AG20443 (cell line): ENCODE results near the gene VTI1A.
A peak's percentile ranks its signal among the peaks of the same experiment; 100 is the strongest.

ENCODE experiments used
- DNase-seq: peaks from one replicate; pipeline ENCODE4 v3.0.0; 2012; ENCODE audit warnings: low spot score, mixed read lengths

Gene VTI1A

DNA sequence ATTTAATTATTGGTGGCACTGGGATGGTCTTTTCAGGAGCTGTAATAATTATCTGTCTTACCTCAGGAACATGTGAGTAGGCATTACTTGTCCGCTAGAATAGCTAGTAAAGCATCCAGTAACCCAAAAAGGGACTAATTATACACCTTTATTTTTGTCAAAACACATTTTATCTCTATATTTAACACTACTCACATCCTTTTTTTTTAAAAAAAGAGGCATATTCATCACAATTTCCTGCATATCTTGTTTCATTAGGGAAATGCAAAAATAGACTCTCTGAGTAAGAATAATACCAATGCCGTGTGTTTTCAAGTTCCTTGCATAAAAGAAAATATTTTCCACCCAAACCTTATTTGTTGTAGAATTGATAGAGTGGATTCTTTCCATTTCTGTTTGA, 99.5 kb downstream of the VTI1A start:
- DNase-seq: no peak

DNA sequence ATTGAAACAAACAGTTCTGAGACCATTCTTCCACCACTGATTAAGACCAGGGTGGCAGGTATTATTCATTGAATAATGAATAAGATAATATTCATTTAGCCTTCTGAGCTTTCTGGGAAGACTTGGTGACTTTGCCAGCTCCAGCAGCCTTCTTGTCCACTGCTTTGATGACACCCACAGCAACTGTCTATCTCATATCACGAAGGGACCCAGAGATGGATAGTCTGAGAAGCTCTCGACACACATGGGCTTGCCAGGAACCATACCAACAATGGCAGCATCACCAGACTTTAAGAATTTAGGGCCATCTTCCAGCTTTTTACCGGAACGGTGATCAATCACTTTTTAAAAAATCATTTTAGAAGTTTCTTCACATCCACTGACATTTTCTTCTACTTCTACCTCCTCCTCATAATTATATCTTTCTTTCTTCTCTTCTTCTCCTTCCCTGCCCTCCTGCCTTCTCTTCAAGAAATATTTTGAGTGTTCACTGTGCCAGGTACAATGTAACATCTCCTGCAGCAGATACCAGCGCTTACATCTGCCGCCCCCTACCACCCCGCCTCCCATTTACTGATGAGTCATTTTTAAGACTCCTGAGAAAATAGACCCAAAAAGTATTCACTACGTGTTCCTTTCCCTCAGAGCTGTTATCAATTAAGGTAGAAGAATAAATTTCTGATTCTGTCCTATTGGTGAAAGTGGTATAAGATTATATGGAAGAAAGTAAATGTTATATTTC, 101.7 kb downstream of the VTI1A start:
- DNase-seq: no peak

DNA sequence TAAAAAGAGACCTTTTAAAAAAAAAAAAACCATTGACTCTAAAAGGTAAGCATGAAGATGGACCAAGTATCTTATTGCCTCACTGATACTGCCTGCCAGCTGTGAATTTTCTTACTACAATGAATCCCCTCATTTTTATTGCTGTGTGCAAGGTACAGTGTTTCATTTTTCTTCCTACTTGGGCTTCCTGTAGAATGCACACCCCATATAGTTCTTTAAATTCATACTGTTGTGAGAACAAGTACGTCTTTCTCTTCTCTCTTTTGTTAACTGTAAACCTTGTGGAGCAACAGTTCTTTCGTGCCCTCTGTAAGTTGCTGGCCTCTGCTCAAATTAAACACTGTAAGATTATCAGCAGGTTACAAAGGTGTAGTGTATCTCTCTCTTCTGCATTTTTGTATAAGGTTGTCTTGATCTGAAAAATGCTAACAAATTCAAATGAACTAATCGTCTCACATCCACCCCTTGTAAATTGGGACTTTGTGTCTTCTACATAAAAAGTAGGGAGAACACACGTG, 105.6 kb downstream of the VTI1A start:
- no peak for DNase-seq

DNA sequence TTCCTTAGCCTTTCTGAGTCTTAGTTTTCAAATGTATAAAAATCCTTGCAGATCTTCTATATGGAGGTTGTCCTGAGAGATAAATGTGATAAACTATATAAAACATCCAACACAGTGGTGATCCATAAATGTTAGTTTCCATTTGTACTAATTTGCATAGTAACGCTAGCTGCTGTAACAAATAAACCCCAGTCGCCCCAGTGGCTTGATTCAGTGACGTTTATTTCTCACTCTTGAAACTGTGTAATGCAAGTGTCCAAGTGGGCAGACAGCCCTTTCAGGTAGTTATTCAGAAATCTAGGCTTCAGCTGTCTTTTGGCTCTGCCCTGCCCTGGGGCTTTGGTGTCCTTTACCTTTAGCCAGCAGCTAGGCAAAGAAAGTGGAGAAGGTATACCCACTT, 106.3 kb downstream of the VTI1A start:
- DNase-seq: no peak

DNA sequence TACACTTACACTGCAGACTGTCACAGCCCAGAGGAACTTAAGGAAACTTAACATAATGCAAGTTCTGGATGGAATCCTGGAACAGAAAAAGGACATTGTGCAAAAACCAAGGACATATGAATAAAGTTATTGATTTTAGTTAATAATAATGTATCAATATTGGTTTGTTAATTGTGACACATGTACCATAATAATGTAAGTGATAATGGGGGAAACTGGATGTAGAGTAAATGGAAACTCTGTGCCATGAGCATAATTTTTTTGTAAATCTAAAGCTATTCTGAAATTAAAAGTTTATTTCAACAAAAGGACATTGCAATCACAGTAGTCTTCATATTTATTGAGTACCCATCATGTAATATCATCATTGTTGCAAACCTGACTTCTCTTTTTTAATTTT, 107.2 kb downstream of the VTI1A start:
- no peak for DNase-seq

DNA sequence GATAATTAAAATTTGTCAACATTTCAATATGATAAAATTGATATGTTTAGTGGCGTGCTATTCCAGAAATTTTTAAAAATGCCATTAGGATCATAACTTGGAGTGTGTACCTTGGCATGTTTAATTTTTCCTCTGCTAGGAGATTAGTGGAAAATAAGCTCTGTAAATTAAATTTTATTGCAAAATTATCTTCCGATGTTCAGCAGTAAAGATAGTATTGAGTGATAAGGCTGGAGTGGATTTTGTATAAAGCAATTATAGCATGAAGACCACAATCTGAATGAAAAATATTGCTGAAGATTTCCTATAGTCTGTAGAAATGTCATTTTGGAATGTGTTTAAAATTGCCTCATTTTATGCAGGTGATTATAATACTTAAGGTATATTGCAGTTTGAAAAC, 110.2 kb downstream of the VTI1A start:
- DNase-seq: no peak

DNA sequence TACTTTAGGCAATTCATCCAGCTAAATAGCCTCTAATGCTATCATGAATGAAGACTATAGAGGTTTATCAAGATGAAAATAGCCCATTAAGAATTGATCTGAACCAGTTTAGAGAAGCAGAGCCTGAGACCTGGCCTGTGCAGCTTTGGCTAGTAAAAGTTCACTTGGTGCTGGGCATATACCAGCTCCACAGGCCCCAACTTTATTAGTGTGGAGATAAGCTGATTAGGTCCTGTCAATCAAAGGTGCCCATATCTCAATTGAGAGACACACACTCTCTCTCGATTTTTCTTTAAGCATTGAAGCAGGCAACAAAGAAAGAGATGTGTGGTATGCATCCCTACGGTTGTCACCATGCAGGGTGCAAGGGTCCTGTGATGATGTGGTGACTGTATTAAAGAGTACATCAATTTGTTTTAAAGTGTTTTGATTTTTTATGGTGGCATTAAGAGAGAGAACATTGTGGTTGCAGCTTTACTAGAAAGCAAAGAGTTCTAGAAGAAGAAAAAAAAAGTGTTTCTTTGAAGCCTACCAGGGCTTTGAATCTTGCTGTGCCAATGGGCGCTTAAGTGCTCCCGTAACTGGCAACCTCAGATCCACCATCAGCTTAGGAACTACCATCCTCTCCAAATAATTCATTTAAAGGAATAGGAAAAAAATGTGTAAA, 111.6 kb downstream of the VTI1A start:
- no peak for DNase-seq

DNA sequence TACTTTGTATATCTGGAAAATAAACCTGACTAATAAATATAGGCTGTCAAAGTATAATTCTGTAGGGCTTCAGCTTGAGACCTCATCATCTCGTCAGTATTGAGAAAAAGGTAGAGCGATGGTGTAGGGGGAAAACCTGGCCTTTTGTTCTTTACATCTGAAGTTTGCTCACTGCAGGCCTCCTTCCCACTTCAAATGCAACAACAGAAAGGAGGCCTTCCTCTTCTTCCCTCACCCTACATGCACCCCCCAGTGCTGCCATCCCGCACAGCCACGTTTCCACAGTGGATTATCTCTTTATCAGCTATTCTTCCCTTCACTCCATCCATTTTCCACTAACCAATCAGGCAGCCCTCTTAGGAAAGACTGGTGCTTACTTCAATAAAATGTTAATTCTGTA, 112.3 kb downstream of the VTI1A start:
- no peak for DNase-seq

DNA sequence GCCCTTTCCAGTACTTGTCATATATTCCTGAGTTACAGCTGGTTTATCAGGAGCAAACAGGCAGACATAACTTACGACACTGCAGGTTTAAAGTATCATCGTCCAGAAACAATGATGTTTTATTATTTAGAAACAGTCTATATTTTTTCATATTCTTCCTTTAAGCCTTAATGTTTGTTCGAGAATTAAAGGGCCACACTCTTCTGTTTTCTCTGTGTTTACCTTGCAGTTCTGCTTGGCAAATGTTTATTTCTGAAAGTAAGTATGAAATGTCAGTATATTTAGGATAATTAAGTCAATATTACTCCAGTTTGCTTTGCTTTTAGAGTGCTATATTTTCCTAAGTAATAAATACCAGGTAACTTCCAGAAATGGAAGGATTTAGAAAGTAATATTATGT, 115.1 kb downstream of the VTI1A start:
- no peak for DNase-seq

DNA sequence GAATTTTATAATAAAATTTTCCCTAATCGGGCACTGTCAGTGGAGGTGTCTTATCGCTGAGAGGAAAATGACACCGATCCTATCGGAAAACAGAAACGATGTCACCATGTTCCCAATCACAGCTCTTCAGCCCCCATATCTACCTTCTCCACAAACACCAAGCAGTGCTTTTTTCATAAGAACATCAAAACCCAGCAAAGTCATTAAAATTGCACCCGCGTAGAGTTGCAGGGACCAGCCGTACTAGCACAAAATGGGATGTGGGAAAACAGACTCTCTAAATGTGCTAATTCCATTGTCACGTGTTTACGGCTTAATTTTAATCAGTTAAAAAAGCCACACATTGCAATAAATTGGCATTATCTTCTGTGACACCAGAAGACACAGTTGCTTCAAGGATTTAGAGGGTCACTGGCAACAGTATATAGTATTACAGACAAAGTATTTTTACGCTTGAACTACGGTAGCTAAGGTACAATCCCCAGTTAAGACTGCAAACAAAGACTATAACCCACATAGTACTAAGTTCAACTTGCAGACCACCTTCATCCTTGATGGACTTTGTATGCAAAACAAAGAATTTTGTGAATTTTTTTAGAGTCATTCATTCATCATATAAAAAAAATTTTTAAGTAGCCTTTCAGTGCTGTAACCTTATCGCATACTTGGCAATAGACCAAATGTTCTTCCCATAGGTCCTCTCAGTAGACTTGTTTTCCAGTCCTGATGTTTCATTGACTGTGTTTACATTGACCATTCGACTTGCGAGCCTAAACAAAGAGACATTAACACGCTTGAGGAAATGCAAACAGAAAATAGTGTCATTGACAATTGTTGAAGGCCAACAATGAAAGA, 116.0 kb downstream of the VTI1A start:
- no peak for DNase-seq

DNA sequence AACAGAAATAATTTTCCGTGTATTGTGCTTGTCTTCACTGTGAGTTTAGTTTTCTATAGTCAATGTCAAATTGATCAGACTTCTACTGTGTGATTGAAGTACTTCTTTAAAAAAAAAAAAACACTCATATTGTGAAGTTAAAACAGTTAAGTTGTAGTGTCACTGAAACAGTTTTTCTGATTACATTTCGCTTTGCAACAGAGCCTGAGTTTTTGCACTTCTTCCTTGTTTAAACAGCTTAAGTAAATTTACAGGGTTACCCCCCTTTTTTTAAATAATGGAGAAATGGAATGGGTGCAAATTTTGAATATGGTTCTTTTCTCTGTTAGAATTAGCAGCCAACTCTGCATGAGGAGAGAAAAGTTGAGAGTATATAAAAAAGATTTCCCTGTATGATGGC, 117.3 kb downstream of the VTI1A start:
- no peak for DNase-seq

DNA sequence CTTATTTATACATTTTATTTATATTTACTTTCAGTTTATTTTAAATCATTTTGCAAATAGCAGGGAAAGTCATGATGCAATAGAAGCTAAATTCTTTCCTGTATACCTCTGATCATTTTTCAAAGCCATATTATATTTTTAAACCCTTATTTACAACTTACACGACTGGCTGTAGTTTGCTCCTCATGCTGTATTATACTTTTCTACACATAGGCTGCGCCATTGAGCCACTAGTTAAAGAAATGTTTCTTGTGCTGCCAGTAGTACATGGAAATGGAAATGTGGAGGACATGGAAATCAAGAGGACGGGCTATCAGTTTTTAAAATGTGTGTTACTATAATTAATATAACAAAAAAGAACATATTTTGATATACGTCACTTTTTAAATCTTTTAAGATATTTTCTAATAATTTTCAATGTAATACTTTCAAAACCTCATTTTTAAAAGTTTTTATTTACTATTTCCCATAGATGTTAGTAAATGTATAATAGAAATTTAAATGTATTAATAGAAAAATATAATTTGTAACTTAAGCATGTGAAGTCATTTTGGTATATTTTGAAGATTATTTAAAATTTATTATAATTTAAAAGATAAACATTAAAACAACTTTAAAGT, 118.5 kb downstream of the VTI1A start:
- DNase-seq: peak; percentile 55

DNA sequence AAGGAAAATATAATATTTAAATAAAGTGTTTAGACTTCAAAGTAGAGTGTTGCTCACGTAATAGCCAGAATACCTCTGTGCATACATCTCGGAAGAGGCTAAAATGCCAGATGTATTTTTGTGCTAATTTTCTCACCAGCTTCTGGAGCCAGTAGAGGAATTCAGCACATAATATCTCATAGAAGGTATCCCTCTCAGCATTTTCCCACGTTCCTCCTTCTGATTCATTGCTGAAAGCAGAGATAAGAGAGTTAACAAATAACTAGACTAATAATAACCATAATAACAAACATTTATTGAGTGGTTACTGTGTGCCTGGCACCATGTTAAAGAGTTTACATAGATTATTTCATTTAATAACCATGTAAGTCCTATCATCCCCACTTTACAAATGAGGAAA, 123.6 kb downstream of the VTI1A start:
- no peak for DNase-seq

DNA sequence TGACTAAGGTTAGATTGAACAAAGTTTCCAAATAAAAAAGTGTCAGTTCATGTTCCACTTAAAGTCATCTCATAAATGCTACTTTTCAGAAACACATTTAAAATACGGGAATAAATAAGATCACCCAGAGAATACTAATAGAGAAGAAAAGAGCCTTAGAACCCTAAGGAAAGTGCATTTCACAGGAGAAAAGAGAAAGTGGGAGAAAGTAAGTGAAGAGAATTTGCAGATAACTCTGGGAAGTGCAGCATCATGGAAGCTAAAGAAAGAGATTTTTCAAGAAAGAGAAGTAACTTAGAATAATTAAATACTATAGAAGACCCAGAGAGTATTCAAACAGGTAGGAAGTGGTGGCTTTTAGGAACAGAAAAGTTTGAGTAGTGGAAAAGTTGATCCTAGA, 132.6 kb downstream of the VTI1A start:
- DNase-seq: no peak

DNA sequence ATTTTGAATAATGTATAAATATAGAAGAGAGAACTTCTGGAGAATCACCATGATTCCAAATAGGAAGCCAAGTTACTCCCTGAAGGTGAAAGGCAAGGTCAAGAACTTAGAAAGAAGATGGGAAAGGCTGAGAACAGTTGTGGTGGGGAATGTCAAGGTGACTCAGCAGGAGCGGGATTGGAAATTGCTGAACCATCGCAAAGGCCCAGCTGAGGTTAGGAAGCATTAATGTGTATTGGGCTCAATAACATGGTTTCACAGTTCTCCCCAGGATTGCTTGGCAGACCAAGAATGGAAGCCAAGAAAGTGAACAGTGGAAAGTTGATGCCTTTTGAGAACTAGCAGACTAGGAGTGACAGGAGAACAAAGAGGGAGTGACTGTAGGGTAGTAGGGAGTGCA, 133.3 kb downstream of the VTI1A start:
- DNase-seq: no peak

DNA sequence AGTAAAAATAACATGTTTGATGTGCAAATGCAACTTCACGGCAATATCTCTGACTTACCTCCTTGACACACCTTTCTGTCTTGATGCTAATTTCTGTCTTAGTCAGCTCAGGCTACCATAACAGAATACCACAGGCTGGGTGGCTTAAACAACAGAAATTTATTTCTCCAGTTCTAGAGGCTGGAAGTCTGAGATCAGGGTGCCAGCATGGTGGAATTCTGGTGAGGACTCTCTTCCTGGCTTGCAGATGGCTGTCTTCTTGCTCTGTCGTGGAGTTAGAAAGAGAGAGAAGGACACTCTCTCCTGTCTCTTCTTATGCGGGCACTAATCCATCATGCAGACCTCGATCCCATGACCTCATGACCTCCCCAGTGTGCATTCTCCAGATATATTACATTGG, 134.9 kb downstream of the VTI1A start:
- DNase-seq: no peak

DNA sequence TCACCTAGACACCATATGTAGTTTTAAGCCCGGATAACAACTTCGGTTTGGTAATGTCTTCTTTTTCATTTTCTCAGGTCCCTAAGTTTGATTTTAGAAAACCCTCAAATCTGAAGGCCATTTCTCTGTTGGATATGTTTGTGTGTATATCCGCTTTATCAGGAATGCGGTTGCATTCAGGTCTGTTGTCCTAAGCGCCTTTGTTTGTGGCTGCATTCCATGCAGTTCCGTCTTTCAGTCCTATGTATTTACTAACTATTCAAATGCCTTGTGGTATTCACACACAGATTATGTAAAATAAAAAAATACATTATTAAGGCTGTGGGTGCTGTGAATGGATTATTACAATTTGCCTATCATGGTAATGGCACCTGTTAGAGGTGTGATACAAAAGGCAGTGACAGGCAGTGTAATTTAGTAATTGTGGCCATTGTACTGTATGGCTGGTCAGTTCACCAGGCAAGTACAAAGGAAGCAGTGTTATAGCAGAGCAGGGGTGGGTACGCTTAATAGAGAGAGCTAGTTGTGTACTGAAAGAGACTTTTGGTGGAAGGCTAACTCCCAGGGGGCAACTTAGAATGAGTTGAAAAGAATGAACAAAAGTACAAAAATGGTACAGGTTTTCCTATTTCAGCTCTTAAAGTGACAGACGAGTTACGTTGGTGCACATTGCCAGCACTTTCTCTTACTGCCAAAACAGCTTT, 136.4 kb downstream of the VTI1A start:
- no peak for DNase-seq

DNA sequence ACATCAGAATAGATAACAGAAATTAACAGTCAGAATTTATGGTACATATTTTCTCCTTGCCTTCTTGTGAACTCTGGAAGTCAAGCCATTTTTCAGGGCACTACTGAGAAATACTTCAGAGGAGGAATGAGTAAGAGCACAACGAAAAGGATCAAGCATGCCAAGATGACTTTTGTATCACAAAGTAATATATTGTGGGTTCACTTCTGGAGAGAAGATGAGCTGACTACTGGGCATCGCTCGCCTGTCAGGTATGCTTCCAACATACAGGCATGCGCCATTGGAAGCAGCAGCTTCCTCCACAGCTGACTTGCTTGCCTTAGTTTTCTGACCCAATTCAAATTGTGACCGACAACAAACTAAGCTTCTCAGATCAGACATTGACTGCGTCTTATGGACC, 137.3 kb downstream of the VTI1A start:
- DNase-seq: peak; percentile 22

DNA sequence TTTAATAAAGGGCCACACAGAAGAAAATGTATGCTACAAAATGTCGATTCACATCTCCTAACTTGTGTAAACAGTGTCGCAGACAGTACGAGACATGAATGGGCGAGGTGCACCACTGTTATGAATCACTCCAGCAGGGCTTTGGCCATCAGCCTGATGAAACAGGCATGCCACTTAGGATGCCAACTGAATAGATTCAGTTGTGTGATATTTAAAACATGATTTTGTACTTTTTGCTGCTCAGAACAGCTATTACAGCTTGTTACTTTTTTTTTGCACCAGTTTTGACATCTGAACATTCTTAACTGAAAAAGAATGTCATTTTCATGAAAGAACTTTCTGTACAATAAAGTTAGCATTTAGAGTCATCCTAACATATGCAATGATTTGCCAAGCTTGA, 138.1 kb downstream of the VTI1A start:
- peak; percentile 66 for DNase-seq

DNA sequence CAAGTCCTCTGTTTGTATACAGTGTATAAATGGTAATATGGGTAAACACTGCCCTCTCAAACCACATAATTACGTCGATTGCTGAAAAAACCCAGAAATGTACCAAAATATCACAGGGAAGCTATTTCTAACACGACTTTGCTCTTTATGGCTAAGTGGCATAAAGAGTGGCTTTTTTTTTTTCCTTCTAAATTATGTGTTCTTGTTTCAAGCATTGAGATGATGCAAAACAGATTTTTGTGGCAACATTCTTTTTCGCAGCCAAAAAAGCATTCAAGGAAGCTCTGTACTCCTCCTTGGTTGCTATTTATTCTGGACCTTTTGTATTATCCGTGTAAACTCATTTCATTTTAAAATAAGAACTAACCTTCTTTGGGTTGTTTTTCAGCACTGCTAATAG, 138.9 kb downstream of the VTI1A start:
- peak; percentile 48 for DNase-seq

DNA sequence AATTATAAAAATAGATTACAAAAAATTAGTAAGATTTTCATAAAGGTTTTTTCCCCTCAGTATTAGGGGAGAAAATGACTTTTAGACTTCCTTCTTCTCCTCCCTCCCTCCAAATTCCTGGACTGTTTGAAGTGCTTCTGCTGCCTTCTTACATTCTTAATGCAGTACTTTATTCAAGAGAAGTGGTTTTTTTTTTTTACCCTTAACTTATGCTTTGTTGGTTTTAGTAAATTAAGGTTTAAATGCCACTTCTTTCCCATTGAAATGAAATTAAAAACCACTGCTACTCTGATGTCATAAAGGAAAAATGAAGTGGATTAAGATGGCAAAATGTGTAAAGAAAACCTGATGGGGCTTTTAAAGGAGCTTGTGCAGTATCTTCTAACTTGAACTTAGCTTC, 140.7 kb downstream of the VTI1A start:
- DNase-seq: no peak
